MV-4-11 (cell line): Measurements from ENCODE around the gene FLRT3.
A peak's percentile ranks its signal among the peaks of the same experiment; 100 is the strongest.

Source experiments
- DNase-seq: peaks from one replicate; lab custom pipeline; 2025; lab: John Stamatoyannopoulos, UW

The FLRT3 gene

DNA sequence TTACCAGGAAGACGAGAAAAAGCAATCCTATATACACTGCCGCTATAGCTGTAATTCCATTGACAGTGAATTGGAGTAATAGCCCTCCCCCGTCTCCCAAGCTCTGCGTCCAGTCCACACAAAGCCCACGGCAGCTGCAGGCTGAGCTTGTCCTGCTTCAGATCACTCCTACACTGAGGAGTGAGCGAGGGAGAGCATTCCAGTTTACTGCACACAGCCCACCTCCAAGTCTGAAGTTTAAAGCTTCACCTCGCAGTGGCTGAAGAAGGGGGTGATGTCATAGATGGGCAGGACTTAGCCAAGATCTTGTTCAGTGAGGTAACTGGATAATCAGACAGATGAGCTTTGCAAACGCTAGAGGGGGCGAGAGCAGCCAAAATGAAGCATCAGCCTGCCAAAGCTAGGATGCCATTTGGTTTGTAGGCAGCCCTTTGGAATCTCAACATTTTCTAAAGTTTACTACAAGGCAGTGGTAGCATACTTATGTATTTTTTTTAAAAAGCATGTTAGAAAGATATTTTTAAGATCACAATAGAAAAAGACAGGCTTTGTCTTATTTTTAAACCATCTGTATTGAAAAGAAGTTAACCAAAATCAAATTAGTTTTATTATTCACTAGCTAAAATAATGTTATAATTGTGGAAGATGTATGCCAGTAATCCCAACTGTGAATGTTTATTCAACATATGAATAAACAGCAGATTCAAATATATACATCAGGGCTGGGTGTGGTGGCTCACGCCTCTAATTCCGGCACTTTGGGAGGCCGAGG is at the start of gene FLRT3:
Gene FLRT3, minus strand, starts transcription at position 213 of the 772 bp plus-strand sequence. CDS start 10,106 bp downstream, outside the sequence.
- peak; percentile 70 for DNase-seq

DNA sequence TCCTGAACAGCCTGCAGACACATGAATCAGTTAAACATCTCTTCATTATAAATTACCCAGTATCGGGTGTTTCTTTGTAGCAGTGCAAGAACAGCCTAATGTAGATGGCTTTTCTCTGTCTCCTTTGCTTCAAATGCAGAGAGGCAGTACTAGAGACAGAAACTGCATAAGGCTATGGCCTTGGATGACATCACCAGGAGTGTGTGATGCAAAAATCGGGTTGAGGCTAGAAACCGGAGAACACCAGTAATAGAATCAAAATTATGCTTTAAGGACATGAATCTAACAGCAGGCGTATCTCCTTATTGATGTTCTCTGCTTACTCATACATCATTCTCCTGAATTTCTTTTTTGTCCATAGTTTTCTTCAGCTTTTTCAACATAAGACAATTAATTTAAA is 49.3 kb upstream of the FLRT3 start:
- DNase-seq = no peak

- no peak for DNase-seq
Measured at GRCh38 chr20:14385176-14385740, 47.8 kb upstream of the FLRT3 start.

GRCh38 chr20:14384416-14385175 is 47.2 kb upstream of the FLRT3 start:
- no peak for DNase-seq

- no peak for DNase-seq
Measured at GRCh38 chr20:14383335-14383734, 45.9 kb upstream of the FLRT3 start.

- no peak for DNase-seq
Measured at GRCh38 chr20:14378326-14378725, 40.9 kb upstream of the FLRT3 start.

DNA sequence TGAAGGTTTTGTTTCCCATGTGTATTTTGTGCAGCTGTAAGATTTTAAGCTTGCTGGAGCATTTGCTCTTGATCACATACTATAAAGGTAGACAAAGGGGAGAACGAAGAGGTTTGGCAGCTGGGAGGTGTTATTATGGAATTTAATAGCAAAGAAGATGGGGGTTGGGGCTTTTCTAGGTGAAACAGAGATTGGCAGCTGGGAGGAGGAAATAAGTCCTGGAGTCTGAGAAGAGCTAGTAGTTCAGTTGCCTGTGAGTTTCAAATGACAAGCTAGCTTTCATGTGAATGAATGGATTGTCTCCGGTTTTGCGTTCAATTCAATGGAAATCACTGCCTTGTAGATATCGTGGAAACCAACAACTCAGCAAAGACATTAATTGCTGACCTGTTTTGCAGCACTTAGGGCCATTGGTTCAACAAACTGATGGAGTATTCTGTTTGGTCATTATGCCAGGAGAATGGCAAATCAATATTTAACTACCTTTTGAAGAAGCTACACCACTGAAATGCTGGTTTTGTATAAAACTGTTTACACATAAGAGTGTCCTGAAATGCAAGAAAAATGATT is 38.1 kb upstream of the FLRT3 start:
- no peak for DNase-seq

GRCh38 chr20:14374196-14374595 is 36.8 kb upstream of the FLRT3 start:
- no peak for DNase-seq

- DNase-seq = no peak
Measured at GRCh38 chr20:14361509-14362345, 24.3 kb upstream of the FLRT3 start.

DNA sequence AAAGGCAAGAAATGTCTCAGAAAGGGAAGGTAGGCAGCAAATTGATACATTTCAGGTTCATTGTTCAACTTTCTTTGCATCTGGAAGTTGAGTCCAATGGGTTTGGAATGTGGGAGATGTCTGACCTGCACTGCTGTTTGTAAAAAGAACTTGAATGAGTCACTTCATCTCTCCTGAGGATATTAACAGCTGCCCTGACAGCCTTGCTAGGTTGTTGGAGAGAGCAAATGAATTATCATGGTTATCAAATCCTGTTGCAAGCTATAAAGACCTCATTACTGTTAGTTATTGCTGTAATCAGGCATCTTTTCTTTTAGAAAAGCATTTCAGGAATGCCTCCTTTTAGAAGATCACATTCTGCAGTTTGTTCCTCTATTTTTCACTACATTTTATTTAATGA is 23.0 kb upstream of the FLRT3 start:
- DNase-seq = no peak

DNA sequence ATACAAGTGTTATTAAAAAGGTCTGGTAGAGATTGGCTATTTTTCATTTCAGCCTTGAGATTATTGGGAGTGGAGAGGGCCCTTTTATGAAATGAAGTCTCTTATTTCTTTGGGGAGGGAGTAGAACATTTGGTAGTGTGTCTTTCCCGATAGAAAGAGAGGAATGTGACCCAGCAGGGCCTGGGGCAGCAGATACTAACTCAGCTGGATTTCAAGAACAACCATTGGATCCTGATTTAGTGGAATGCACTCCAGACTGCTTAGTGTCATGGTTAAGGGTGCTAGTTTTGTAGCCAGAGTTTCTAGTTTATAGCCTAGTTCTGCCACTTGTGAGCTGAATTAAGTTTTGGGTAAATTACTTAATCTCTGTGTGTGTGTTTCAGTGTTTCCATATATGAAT is 18.4 kb upstream of the FLRT3 start:
- no peak for DNase-seq

- no peak for DNase-seq
Measured at GRCh38 chr20:14344746-14345145, 7.3 kb upstream of the FLRT3 start.

- no peak for DNase-seq
Measured at GRCh38 chr20:14343491-14344065, 6.2 kb upstream of the FLRT3 start.

- DNase-seq = no peak
Measured at GRCh38 chr20:14342918-14343317, 5.5 kb upstream of the FLRT3 start.

DNA sequence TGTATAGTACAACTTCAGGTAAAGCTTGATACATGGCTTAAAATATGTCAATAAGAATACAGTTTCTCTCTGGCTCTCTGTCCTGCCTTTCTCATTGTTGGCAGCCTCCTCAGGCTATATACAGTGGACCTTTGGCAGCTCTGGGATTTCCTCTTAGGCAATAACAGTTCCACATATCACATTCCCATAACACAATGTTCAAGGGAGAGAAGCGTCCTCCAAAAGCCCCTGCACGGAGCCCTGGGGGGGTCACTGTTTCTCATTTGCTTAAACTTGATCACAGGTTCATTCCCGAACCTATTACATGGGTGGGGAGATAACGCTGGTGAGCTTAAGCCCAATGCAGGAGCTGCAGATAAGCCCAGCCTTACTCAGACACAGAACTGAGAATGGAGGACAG is 4.4 kb upstream of the FLRT3 start:
- DNase-seq = no peak

- DNase-seq = no peak
Measured at GRCh38 chr20:14336686-14337085, 726 bp downstream of the FLRT3 start.

DNA sequence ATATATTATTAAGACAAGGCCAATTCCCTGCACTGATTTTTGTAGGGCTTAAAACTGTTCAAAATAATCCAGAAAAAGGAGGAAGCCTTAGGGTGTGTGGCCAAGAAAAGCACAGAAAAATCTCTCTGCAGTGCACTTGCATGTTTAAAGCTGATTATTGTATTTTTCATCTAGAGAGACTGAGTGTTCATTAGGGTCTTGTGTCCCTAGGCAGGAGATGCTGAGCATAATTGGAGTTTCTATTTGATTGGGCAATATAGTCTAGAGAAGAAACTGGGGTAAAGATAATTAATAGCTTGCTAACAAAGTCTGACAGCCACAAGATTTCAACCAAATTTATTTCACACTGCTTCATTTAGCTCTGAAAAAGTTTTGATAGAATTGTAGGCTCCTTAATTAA is 2.4 kb downstream of the FLRT3 start:
- no peak for DNase-seq

- DNase-seq = no peak
Measured at GRCh38 chr20:14334306-14334930, 3.0 kb downstream of the FLRT3 start.

DNA sequence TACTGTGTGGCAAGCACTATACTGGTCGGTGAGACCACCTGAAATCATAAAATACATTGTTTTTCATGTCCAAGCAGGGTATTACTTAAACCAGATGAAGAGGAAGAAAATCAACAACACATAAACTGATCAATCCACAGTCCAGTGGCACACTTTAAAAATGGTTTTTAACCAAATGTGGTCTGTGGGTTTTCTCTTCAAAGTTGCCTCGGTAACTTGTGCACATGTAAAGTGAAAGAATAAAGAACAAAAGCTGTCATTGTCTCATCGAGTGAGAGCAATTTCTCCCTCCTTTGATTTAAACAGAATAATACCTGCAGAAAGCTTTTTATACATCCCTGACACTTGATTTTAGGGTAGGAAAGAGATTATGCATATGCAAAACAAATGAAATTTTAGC is 3.7 kb downstream of the FLRT3 start:
- DNase-seq = no peak

GRCh38 chr20:14332866-14333265 is 4.5 kb downstream of the FLRT3 start:
- DNase-seq = no peak

- no peak for DNase-seq
Measured at GRCh38 chr20:14331646-14332045, 5.8 kb downstream of the FLRT3 start.
